NCI-H2227 (cell line): ENCODE results near the gene PRCP.

Experiments used
- DNase-seq: peaks from one replicate; lab custom pipeline; 2025; ENCODE audit not compliant: unreplicated experiment; lab: John Stamatoyannopoulos, UW

The PRCP gene

DNA sequence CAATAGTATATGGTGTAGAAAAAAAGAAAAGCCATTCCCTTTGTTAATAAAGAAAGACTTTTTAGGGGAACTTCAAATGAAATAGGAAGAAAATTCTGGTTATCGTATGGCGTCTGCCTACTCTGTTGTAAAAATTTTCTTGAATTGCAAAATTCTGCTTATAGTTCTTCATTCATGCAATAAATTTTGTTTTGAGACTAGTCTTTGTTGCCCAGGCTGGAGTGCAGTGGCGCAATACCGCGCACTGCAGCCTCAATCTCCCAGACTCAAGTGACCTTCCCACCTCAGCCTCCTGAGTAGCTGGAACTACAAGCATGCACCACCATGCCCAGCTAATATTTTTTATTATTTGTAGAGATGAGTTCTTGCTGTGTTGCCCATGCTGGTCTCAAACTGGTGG, 7.1 kb upstream of the PRCP start:
- DNase-seq: no peak

DNA sequence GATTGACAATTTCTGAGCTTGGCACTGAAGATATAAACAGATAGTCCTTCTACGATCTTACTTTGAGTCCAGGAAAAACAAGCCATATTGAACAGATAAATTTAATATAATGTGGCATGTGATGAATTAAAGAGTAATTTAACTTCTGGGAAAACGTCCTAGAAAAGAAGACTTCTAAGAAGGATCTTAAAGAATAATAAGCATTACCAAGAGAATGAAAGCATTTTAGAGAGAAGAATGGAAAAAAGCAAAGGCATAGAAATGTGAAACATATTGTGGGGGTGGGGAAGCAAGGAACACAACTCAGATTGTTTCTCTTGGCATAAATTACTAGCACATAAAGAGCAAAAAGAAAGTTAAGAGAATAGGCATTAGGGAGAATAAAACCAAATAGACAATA, 6.7 kb upstream of the PRCP start:
- DNase-seq: no peak

DNA sequence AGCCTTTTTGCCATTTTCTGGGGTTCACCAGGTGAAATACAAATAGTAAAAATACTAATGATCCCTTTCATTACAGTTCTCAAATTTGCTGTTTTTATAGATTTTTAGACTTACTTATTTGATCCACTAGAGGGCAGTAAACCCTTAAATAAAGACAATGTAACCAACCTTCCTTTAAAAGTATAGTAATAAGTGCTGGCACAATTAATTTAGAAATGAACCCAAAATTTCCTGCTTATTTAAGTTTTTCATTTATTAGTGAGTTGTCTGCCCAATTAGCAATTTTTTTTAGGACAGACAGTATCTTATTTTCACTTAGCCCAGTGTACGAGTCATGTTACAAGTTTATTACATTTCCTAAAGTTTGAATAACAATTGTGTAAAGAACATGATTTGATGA, 6.0 kb upstream of the PRCP start:
- DNase-seq: peak; percentile 30

DNA sequence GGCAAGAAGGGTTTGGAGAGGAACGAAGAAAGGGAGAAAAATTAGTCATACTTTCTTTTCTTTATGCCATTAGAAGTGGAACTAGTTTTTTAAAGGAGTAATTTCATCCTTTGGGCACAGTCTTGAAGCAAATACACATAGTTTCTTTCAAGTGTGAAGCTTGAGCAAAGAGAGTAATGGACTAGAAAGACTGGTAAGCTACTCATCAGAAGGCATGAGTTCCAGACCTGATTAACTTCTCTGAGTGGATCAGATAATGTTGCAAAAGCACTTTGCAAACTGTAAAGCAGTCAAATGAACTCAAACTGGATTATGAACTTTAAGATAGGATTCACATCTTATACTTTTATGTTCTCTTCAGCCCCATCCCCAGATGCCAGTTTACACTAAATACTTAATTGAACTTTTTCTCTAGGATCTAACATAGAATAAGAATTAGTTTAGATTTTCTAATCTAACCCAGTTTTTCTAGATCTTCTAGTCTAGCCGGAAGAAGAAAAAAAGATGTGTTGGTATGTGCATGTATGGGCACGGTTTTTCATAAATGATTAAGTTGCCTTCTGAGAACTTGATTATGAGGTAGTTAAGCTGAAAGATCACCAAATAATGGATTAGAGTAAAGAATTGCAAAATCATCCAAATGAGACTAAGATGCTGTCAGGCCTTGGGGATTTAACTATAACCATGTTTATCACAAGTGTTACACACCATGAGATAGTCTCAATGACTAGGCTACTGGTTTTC, 3.8 kb upstream of the PRCP start:
- no peak for DNase-seq

DNA sequence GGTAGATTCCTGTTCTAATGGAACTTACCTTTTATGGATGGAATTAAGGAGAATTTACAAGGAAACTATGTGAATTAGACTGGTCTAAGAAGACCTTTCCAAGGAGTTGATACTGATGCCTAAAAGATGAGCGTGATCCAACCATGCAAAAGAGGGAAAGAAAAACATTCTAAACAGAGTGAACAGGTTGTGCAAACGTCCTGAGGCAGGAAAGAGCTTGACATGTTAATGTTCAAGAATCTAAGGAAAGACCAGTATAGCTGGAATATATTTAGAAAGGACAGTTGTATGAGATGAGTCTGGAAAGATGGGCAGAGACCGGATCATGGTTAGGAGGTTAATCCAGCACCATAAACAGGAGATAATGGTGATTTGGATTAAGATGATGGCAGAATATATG, 2.6 kb upstream of the PRCP start:
- DNase-seq: no peak

DNA sequence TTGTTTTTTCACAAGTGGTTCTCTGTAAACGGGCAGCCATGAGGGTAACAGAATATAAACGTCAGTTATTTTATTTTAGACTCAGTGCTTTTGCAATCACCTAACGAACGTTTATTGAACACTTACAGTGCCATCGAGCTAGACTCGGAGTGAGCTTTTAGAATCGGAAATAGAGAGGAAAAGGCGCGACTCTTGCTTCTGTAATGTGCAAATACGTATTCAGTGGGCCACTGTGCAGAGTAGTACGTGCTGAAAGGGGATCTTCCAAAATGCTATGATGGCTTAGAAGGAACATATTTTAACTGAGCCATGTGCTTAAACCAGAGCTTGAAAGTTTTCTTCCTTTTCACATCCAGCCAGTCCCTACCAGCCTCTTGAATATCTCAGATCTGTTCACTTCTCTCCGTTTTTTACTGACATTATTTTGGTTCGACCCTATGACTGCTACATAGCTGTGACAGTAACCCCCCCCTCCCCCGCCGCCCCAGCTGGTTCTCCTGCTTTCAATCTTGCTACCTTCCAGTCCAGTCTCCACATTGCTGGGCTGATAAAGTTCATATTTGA, 1.8 kb upstream of the PRCP start:
- no peak for DNase-seq

DNA sequence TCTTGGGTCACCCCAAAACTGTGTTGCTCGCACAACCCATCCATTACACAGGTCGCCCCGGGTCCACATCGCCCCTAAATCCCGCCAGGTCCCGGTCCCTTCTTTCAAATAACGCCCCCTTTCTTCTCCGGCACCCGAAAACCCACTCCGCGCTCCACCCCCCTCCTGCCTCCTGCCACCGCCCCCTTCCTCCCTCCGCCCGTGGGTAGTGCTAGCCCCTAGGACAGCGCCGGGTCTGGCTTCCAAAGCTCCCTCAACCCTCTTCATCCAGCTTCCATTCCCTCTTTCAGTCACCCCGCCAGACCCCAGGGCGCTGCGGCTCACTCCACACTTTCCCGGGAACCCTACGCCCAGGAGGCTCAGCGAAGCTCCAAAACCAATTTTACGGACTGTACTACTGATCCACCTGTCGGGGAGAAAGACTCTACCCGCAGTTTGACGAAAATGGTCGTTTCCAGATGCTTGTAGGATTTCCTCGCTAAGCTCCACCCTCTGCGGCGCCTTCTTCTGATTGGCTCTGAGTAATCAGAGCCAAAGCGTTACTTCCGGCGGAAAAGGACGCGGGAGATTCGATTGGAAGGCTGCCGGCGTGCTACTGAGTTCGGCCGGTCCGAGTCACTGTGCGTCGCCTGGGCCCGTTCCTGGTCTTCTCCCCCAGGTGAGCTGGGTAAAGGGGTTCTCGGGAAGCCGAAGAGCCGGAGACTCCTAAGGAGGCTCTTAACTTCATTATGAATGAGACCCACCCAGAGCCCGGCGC, 1.1 kb upstream of the PRCP start, which contains the start of gene DDIAS:
DDIAS (plus strand) TSS at position 572 of the 757 bp plus-strand sequence. CDS start 13,003 bp downstream, outside the sequence.
- peak; percentile 98 for DNase-seq

DNA sequence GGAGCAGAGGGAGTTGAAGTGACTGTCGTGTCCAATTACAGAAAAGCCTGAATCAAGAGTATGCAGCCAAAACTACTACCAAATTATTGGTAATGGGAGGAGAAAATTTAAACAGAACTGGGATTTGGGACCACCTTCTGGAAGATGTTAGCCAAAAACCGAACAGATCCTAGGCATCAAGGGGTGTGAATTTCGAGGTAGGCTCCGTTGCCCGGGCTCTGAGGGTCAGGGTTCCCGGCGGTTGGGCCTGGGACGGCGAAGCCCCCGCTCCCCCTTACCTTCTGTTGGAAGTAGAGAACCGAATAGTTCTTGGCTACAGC, 313 bp downstream of the PRCP start:
- no peak for DNase-seq

DNA sequence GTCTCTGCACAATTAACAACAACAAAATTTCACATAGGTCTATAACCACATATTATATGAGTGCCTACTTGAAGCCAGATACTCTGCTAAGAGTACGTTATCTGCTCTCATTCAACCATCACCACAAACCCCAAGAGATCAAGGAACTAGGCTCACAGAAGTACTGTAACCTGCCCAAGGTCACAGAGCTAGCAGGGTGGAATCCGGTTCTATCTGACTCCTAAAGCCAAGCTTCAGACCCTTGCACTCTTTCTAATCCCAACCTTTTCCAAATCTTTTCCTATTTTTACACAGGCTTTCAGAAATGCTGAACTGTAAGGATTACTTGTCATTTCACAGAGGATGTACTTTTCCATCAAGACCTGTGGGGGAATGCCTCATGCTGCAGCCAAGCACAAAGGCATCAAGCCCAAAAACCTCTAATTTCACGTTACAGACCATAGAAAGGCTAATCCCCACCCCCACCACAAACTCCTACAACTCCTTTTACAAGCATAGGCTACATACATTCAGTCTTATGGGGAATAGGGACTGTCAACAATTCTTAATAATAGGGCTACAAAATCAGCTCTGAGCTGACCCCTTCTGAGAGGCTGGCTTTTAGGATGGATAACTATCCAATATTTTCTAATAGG, 927 bp downstream of the PRCP start:
- no peak for DNase-seq

DNA sequence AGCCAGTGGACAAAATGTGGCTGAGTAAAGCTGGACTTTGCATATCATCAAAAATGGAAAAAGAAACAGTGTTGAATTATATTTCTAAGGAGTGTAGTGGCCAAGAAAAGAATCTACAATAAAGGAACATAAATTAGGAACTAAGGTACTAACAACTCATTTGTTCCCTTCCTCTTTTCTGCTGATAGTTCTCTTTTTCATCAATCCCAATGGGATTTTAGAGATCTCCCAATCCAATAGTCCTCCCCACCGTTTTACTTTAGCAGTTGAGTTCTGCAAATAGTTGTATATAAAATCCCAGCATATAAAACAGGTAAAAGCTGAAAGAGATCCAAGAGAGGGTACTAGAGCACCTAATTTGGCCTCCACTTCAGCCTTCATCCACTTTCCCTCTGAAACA, 2.0 kb downstream of the PRCP start:
- DNase-seq: no peak

DNA sequence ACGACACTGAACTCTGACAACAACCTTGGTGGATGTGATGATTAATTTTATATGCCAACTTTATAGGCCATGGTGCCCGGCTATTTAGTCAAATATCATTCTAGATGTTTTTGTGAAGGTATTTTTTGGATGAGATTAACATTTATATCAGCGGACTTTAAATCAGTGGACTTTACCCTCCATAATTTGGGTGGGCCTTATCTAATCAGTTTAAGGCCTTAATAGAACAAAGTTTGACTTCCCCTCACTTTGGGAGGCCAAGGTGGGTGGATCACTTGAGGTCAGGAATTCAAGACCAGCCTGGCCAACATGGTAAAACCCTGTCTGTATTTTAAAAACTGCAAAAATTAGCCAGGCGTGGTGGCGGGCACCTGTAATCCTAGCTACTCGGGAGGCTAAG, 4.0 kb downstream of the PRCP start:
- DNase-seq: no peak

DNA sequence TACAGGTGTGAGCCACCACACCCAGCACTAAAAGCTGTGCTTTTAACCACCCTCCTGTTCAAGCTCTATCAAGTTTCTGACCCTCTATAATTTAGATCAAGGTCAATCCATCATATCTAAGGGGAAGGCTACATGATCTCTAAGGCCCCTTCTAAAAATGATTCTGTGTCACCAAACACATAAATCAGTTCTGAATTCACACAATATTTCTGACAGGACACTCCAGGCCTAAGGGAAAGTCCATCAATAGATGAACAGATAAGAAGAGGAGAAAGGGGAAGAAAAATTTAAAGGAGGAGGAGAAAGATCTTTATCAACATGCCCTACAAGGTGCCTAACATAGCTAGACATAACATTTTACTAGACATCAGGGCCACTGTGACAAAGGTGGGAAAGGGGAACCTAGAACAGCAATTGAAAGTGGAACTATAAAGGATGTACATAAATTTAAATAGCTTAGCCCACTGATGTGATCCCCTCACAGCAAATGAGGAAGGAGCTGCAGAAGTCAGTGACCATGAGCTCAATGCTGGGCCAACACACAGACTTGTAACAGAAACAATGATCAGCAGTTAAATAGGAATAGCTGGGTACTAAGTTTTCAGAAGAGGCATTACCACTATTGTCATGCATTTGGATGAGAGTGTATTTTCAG, 4.7 kb downstream of the PRCP start:
- no peak for DNase-seq

DNA sequence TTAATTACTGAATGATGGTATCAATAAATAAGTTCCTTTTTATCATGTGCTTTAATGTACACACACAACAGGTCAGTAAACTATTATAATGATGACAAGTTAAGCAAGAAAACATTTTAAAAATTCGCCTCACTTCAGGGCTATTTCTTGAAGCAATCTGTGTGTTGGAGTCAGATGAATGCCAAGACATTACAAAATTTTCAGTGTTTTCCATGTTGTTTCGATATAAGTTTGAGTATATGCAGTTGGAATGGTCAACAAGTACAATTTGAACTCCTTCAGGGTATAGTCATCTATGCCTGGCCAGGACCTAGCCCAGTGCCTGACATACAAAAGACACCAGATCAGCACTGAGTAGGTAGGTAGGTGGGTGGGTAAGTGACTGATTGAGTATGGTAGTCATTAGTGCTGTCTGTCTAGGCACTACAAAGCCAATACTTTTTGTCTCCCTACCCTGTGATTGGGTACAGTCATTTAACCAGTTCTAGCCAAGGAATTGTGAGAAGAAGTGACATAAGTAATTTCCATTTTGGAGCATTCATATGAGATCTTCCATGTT, 7.5 kb downstream of the PRCP start:
- DNase-seq: no peak

DNA sequence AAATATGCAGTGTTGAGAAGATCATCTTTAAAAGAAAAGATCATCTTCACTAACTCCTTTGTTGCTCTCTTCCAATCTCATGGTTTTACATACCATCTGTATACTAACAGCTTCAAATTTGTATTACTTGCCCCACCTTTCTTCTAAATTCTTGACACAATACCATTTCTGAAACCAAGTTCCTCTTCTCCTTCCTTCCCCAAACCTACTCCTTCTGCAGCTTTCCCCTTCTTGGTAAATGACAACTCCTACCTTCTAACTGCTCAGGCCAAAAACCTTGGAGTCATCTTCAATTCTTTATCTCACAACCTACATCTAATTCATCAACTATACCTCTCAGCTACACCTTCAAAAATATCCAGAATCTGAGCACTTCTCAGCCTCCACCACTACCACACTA, 9.3 kb downstream of the PRCP start:
- DNase-seq: no peak

DNA sequence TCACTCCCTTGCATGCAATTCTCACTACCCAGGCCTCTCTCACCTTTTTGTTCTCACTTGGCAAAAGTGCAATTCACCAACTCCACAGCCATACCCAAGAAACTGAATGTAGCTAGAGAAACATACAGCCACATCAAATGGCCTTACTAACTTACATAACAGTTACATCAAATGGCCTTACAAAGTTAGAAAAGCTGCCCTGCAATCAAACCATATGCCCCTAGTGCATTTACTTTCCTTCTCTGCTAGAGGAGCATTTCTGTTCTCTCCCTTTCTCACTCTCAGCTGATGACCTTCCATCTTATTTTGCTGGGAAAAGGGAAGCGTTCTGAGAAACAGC, 10.3 kb downstream of the PRCP start:
- DNase-seq: no peak

DNA sequence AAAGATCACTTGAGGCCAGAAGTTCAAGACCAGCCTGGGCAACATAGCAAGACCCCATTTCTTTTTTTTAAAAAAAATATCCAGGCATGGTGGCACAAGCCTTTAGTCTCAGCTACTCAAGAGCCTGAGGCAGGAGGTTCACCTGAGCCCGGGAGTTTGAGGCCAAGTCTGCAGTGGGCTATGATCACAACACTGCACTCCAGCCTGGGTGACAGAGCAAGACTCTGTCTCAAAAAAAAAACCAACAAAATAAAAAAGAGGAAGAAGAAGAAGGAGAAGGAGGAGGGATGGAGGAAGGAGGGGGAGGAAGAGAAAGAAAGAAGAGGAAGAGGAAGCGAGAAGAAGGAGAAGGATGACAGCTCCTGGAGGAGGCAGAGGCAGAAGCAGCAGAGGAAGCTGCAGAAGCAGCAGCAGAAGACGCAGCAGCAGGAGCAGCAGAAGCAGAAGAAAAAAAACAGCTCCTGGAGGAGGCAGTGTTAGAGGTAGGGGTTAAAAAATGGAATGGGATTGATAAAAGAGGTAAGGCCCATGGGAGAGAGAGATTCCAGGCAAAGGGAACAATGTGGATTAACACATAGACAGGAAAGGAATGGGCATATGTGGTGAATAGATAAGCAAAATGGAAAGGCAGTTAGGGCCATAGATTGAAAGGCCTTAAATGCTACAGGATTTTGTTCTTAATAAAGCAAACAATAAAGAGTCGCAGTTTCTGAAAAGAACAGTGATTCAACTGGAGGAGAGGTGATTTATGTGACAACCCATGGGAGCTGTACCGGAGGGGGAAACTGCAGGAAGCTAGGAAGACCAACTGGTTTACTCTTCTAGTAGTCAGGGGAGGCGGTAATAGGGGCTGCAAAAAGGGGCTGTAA, 10.9 kb downstream of the PRCP start:
- no peak for DNase-seq

DNA sequence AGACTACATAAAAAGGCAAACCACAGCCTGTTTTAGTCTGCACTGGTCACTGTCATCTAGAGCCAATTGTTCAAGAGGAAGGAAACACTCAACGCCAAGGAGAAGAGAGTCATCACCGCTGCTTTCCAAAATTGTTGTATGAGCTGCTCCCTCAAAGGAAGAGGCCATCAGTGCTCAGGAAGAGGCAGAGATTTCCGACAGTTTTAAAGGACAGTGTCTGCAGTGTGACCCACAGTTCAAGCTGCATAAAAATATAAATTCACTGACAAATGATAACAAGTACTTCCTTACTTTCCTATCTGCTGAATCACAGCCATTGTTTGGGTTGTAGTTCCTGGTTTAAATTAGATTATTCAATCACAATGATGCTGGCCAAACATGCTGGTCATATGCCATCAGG, 16.4 kb downstream of the PRCP start:
- DNase-seq: no peak

DNA sequence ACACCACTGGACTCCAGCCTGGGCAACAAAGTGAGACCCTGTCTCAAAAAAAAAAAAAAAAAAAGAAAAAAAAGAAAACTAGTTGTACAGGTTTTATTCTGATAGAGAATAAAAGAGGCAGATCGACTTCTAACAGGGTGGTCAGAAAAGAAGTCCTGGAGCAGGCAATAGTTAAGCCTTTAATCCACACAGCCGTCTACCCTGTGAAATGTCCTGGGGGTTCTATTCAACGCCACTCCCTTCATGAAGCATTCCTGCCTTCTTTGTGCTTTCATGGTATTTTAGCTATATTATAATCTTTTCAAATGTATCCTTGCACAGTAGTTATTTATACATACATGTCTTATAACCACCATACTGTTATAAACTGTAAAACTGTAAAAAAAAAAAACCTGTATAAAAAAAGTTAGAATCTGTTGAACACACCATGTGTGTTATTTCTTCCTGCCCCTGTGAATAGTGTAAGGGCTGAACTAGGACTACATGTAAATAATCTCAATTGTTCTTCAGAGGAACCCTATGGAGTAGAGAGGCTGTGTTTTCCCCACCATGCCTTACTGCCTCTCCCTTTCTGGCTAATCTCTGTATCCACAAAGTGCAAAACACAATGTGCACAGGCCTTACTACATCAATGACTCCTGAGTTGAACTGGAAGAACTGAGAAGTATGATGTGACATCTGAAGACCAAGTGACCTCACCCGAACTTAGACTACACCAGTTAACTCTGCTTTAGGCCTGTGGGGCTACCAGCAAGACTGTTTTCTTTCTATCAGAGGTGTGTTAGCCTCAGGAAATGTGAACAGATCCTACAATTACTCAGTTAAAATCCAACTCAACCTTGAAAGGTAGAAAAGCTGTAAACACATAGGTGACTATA, 25.3 kb downstream of the PRCP start:
- DNase-seq: no peak

DNA sequence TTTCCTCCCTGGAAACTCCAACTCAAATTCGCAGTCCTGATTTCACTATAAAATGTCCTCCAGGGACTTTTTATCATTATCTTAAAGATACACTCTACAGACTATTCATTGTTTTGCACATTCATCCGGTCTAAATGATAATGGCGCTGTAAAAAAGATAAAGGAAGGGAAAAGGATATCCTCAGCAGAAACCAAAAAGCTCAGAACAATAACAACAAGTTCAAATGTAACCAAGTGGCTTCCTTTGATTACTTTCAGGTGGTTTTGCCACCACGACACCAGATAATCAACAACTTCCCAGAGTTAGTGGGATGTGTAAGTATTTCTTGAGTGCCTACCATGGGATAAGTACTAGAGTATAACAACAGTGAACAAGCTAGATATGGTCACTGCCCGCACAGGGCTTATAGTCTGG, 26.3 kb downstream of the PRCP start:
- DNase-seq: no peak
